ENCODE measurements around the gene TRIM2. TPM values are rescaled to one million over a fixed set of nuclear protein-coding genes. Genes with fewer than 3 reads are reported as not detected.

The TRIM2 gene
- total RNA-seq, 2 donors from 2014 or later, result 31.3 to 42.0 TPM

GRCh38 chr4:153233761-153234371 lies 29.6 kb downstream of the TRIM2 start:
- peak; percentile 86 for ATAC-seq
- H3K4me1 ChIP-seq, result peaks cover 23% of the 10 kb centered on the region
- intact Hi-C loops (cut with DNase I), result no loop called here
- H3K4me3 ChIP-seq, result no peak overlapping the region
- H3K27me3 ChIP-seq, result no peaks in the 10 kb centered on the region
- H3K27ac ChIP-seq, result peak overlapping the region in 2 of 4 donors; percentile 44 to 71
- TF ChIP-seq, protein P1, sequence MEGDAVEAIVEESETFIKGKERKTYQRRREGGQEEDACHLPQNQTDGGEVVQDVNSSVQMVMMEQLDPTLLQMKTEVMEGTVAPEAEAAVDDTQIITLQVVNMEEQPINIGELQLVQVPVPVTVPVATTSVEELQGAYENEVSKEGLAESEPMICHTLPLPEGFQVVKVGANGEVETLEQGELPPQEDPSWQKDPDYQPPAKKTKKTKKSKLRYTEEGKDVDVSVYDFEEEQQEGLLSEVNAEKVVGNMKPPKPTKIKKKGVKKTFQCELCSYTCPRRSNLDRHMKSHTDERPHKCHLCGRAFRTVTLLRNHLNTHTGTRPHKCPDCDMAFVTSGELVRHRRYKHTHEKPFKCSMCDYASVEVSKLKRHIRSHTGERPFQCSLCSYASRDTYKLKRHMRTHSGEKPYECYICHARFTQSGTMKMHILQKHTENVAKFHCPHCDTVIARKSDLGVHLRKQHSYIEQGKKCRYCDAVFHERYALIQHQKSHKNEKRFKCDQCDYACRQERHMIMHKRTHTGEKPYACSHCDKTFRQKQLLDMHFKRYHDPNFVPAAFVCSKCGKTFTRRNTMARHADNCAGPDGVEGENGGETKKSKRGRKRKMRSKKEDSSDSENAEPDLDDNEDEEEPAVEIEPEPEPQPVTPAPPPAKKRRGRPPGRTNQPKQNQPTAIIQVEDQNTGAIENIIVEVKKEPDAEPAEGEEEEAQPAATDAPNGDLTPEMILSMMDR (IDR thresholded peaks at IDR 0.05), result no peak
- no peak for TF ChIP-seq POLR2A (IDR thresholded peaks at IDR 0.05)
- WGBS, 2 donors, result 35 to 41% methylated on average over 5 of the region's 5 CpGs
- DNase-seq, result peak in 2 of 4 donors; percentile 42 to 53
- H3K36me3 ChIP-seq (replicated peaks in 1 of 2; ENCODE audit: insufficient read depth in 1 of 2, low read depth in 2 of 2), result no peaks in the 10 kb centered on the region
- no peaks in the 10 kb centered on the region for H3K9me3 ChIP-seq

GRCh38 chr4:153234885-153235284 lies 30.6 kb downstream of the TRIM2 start:
- Histone ChIP-seq H3K36me3 (replicated peaks in 1 of 2; ENCODE audit: insufficient read depth in 1 of 2, low read depth in 2 of 2) (no peaks in the 10 kb centered on the region), H3K4me1 (peaks cover 23% of the 10 kb centered on the region), H3K4me3 (no peak overlapping the region), H3K27me3 (no peaks in the 10 kb centered on the region), H3K27ac (peak overlapping the region in 1 of 4 donors; percentile 71), H3K9me3 (no peaks in the 10 kb centered on the region)
- WGBS, 2 donors, result 72 to 85% methylated on average over 2 of the region's 2 CpGs
- DNase-seq (no peak), ATAC-seq (no peak)
- TF ChIP-seq, protein P1 (IDR thresholded peaks at IDR 0.05), result no peak
- TF ChIP-seq POLR2A (IDR thresholded peaks at IDR 0.05), result no peak
- intact Hi-C loops (cut with DNase I), result no loop called here

DNA sequence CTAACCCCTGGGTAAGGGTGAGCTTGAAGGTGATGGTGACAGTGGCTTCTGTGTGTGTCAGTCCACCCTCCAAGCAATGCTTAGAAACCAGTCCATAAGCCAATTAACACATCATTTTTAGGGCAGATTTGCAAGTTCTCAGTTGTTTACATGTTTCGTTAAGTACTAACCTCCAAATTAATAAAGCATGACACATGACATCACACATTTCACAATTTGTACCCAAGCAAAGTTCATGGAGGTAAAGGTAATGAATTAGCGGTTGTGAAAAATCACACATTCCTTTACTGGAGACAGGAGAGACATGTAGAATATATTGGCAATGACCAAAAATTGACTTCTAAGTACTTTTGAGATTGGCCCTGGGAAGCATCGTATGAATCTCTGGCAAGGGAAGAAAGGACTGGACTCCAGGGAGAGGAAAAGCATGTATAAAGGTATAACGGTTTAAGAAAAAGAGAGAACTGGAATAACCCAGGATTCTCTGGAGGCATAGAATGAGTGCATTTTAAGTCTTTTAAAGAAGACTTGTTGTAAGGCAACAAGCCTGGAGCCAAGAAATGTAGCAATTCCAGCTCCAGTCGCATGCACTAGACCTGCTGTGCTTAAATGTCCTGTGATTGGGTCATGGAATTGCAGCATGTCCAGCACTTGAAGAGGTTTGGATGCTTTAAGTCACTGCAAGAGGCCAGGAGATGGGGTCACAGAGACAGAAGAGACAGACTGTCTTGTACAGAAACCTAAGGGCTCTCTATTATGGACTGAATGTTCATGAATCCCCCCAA lies 34.1 kb downstream of the TRIM2 start:
- H3K4me1 ChIP-seq, result peaks cover 39% of the 10 kb centered on the region
- no peak for DNase-seq

GRCh38 chr4:153239409-153239808 lies 35.2 kb downstream of the TRIM2 start:
- H3K36me3 ChIP-seq (replicated peaks in 1 of 2; ENCODE audit: insufficient read depth in 1 of 2, low read depth in 2 of 2), result no peaks in the 10 kb centered on the region
- no peak for ATAC-seq
- intact Hi-C loops (cut with DNase I), result no loop called here
- no peaks in the 10 kb centered on the region for H3K27me3 ChIP-seq
- TF ChIP-seq, protein P1 (IDR thresholded peaks at IDR 0.05), result no peak
- TF ChIP-seq POLR2A (IDR thresholded peaks at IDR 0.05), result no peak
- H3K9me3 ChIP-seq, result no peaks in the 10 kb centered on the region
- no peak for DNase-seq
- 92 to 93% methylated on average over 3 of the region's 3 CpGs for WGBS, 2 donors
- H3K4me1 ChIP-seq, result peaks cover 35% of the 10 kb centered on the region
- H3K4me3 ChIP-seq, result no peak overlapping the region
- no peak overlapping the region for H3K27ac ChIP-seq

More for the DNA sequence above, 34.1 kb downstream of the TRIM2 start:
- Histone ChIP-seq H3K27ac (no peak overlapping the region), H3K27me3 (no peaks in the 10 kb centered on the region), H3K36me3 (replicated peaks in 1 of 2; ENCODE audit: insufficient read depth in 1 of 2, low read depth in 2 of 2) (no peaks in the 10 kb centered on the region), H3K9me3 (no peaks in the 10 kb centered on the region), H3K4me3 (no peak overlapping the region)
- intact Hi-C loops (cut with DNase I), result no loop called here
- ATAC-seq, result no peak
- TF ChIP-seq POLR2A (IDR thresholded peaks at IDR 0.05), result no peak
- TF ChIP-seq, protein P1 (IDR thresholded peaks at IDR 0.05), result no peak
- 76 to 93% methylated on average over 5 of the region's 5 CpGs for WGBS, 2 donors

All from body of pancreas (tissue), 4 donors.